ENCODE data around the gene CTSZ.

Gene CTSZ

GRCh38 chr20:59025511-59025910 lies 18.5 kb upstream of the CTSZ start:
- Histone ChIP-seq H3K36me3 (ENCODE audit: insufficient read depth, low read length) (peaks cover 83% of the 10 kb centered on the region), H4K20me1 (ENCODE audit: insufficient read depth, low read length) (peaks cover 55% of the 10 kb centered on the region), H3K79me2 (ENCODE audit: insufficient read depth, low read length) (peaks cover 68% of the 10 kb centered on the region), H2AFZ (ENCODE audit: low read depth, low read length) (no peak overlapping the region), H3K27ac (ENCODE audit: low read length) (no peak overlapping the region), H3K9ac (ENCODE audit: low read depth, low read length) (no peak overlapping the region), H3K4me3 (ENCODE audit: low read depth in 1 of 2, low read length in 2 of 2) (no peak overlapping the region), H3K27me3 (ENCODE audit: insufficient read depth, low read length, poor library complexity) (no peaks in the 10 kb centered on the region), H3K9me3 (ENCODE audit: insufficient read depth, low read length, severe bottlenecking) (no peaks in the 10 kb centered on the region), H3K4me1 (ENCODE audit: insufficient read depth, low read length) (peaks cover 38% of the 10 kb centered on the region), H3K4me2 (ENCODE audit: insufficient read depth, low read length) (no peak overlapping the region)
- ATAC-seq (ENCODE audit: insufficient read depth, low read depth) (no peak), DNase-seq (no peak)
- TF ChIP-seq EZH2 (IDR thresholded peaks at IDR 0.05; ENCODE audit: borderline replicate concordance, low read depth, low read length, severe bottlenecking) = no peak
- TF ChIP-seq, protein P1, sequence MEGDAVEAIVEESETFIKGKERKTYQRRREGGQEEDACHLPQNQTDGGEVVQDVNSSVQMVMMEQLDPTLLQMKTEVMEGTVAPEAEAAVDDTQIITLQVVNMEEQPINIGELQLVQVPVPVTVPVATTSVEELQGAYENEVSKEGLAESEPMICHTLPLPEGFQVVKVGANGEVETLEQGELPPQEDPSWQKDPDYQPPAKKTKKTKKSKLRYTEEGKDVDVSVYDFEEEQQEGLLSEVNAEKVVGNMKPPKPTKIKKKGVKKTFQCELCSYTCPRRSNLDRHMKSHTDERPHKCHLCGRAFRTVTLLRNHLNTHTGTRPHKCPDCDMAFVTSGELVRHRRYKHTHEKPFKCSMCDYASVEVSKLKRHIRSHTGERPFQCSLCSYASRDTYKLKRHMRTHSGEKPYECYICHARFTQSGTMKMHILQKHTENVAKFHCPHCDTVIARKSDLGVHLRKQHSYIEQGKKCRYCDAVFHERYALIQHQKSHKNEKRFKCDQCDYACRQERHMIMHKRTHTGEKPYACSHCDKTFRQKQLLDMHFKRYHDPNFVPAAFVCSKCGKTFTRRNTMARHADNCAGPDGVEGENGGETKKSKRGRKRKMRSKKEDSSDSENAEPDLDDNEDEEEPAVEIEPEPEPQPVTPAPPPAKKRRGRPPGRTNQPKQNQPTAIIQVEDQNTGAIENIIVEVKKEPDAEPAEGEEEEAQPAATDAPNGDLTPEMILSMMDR (IDR thresholded peaks at IDR 0.05; ENCODE audit: borderline replicate concordance, extremely low read depth, low read length, poor library complexity, severe bottlenecking) = no peak

DNA sequence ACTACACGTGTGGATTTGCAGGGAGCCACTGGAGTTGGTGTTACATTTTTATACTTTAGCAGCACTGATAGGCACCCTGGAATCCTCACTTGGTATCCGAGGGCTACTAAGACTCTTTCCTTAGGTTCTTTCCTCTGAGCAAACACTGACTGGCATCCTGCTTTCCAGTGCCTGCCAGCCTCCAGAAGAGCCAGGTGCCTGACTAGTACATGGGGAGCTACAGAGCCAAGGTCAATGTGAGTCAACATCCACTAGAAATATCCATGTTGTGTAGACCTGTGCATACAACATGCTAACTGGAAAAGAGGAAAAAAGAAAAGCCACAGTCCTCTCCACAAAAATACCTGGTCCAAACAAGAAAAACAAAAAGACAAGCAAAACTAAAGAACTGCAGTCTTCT lies 18.0 kb upstream of the CTSZ start:
- ATAC-seq (ENCODE audit: insufficient read depth, low read depth) (no peak), DNase-seq (peak; percentile 1)
- H3K4me3 ChIP-seq (ENCODE audit: low read depth in 1 of 2, low read length in 2 of 2) = no peak overlapping the region
- no peak overlapping the region for H3K9ac ChIP-seq (ENCODE audit: low read depth, low read length)
- no peak overlapping the region for H3K27ac ChIP-seq (ENCODE audit: low read length)
- H3K27me3 ChIP-seq (ENCODE audit: insufficient read depth, low read length, poor library complexity) = no peaks in the 10 kb centered on the region
- H3K79me2 ChIP-seq (ENCODE audit: insufficient read depth, low read length) = peaks cover 64% of the 10 kb centered on the region
- TF ChIP-seq, protein P1 (IDR thresholded peaks at IDR 0.05; ENCODE audit: borderline replicate concordance, extremely low read depth, low read length, poor library complexity, severe bottlenecking) = no peak
- TF ChIP-seq EZH2 (IDR thresholded peaks at IDR 0.05; ENCODE audit: borderline replicate concordance, low read depth, low read length, severe bottlenecking) = no peak
- peaks cover 55% of the 10 kb centered on the region for H4K20me1 ChIP-seq (ENCODE audit: insufficient read depth, low read length)
- H3K4me2 ChIP-seq (ENCODE audit: insufficient read depth, low read length) = no peak overlapping the region
- H3K9me3 ChIP-seq (ENCODE audit: insufficient read depth, low read length, severe bottlenecking) = no peaks in the 10 kb centered on the region
- peaks cover 33% of the 10 kb centered on the region for H3K4me1 ChIP-seq (ENCODE audit: insufficient read depth, low read length)
- H3K36me3 ChIP-seq (ENCODE audit: insufficient read depth, low read length) = peaks cover 79% of the 10 kb centered on the region
- no peak overlapping the region for H2AFZ ChIP-seq (ENCODE audit: low read depth, low read length)

GRCh38 chr20:59024111-59024530 lies 17.1 kb upstream of the CTSZ start:
- no peaks in the 10 kb centered on the region for H3K27me3 ChIP-seq (ENCODE audit: insufficient read depth, low read length, poor library complexity)
- peaks cover 55% of the 10 kb centered on the region for H4K20me1 ChIP-seq (ENCODE audit: insufficient read depth, low read length)
- H3K9me3 ChIP-seq (ENCODE audit: insufficient read depth, low read length, severe bottlenecking) = no peaks in the 10 kb centered on the region
- H3K4me3 ChIP-seq (ENCODE audit: low read depth in 1 of 2, low read length in 2 of 2) = no peak overlapping the region
- peaks cover 54% of the 10 kb centered on the region for H3K79me2 ChIP-seq (ENCODE audit: insufficient read depth, low read length)
- peaks cover 24% of the 10 kb centered on the region for H3K4me1 ChIP-seq (ENCODE audit: insufficient read depth, low read length)
- TF ChIP-seq EZH2 (IDR thresholded peaks at IDR 0.05; ENCODE audit: borderline replicate concordance, low read depth, low read length, severe bottlenecking) = no peak
- TF ChIP-seq, protein P1 (IDR thresholded peaks at IDR 0.05; ENCODE audit: borderline replicate concordance, extremely low read depth, low read length, poor library complexity, severe bottlenecking) = no peak
- peaks cover 69% of the 10 kb centered on the region for H3K36me3 ChIP-seq (ENCODE audit: insufficient read depth, low read length)
- no peak overlapping the region for H3K9ac ChIP-seq (ENCODE audit: low read depth, low read length)
- H2AFZ ChIP-seq (ENCODE audit: low read depth, low read length) = no peak overlapping the region
- DNase-seq (no peak), ATAC-seq (ENCODE audit: insufficient read depth, low read depth) (no peak)
- H3K27ac ChIP-seq (ENCODE audit: low read length) = no peak overlapping the region
- H3K4me2 ChIP-seq (ENCODE audit: insufficient read depth, low read length) = no peak overlapping the region

DNA sequence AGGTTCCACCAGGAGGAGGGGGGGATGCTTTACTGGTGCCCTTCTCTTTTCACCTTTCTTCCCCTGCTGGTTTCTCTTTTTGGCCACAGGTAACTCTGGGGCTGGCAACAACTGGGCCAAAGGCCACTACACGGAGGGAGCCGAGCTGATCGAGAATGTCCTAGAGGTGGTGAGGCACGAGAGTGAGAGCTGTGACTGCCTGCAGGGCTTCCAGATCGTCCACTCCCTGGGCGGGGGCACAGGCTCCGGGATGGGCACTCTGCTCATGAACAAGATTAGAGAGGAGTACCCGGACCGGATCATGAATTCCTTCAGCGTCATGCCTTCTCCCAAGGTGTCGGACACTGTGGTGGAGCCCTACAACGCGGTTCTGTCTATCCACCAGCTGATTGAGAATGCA lies 16.6 kb upstream of the CTSZ start:
- H2AFZ ChIP-seq (ENCODE audit: low read depth, low read length) = no peak overlapping the region
- H3K4me1 ChIP-seq (ENCODE audit: insufficient read depth, low read length) = peaks cover 19% of the 10 kb centered on the region; the same call in 1 of the 2 replicates
- DNase-seq = no peak
- H3K4me2 ChIP-seq (ENCODE audit: insufficient read depth, low read length) = no peak overlapping the region
- no peaks in the 10 kb centered on the region for H3K27me3 ChIP-seq (ENCODE audit: insufficient read depth, low read length, poor library complexity)
- no peak overlapping the region for H3K9ac ChIP-seq (ENCODE audit: low read depth, low read length)
- no peak for TF ChIP-seq EZH2 (IDR thresholded peaks at IDR 0.05; ENCODE audit: borderline replicate concordance, low read depth, low read length, severe bottlenecking)
- TF ChIP-seq, protein P1 (IDR thresholded peaks at IDR 0.05; ENCODE audit: borderline replicate concordance, extremely low read depth, low read length, poor library complexity, severe bottlenecking) = no peak
- no peak for ATAC-seq (ENCODE audit: insufficient read depth, low read depth)
- H3K79me2 ChIP-seq (ENCODE audit: insufficient read depth, low read length) = peaks cover 49% of the 10 kb centered on the region
- no peaks in the 10 kb centered on the region for H3K9me3 ChIP-seq (ENCODE audit: insufficient read depth, low read length, severe bottlenecking)
- H3K27ac ChIP-seq (ENCODE audit: low read length) = no peak overlapping the region
- peaks cover 64% of the 10 kb centered on the region for H3K36me3 ChIP-seq (ENCODE audit: insufficient read depth, low read length)
- no peak overlapping the region for H3K4me3 ChIP-seq (ENCODE audit: low read depth in 1 of 2, low read length in 2 of 2)
- H4K20me1 ChIP-seq (ENCODE audit: insufficient read depth, low read length) = peaks cover 55% of the 10 kb centered on the region

All from DND-41 (cell line).